GM12878 (cell line): ENCODE measurements around the gene OR7E24. TPM values are rescaled to one million over a fixed set of nuclear protein-coding genes. Genes with fewer than 3 reads are reported as not detected.

Experiments used
- ATAC-seq: fragments of 200-7000 bp; cut with Tn5 transposase; 3 replicates; pipeline ENCODE4 v1.9.1; 2020; ENCODE audit warnings: mild to moderate bottlenecking, moderate library complexity
- BruUV-seq: library from RNA; stranded (reverse); fragments of 400-500 nt; replicated peaks from 2 replicates; lab custom pipeline; 2021; lab: Mats Ljungman, UMichigan
- CTCF ChIA-PET: fragments of 300-600 bp; sonication (Branson Sonifier 250); formaldehyde crosslinking; extraction: SDS; loops from one replicate; lab custom pipeline; 2021; ENCODE audit warnings: inconsistent platforms; lab: Yijun Ruan, JAX
- POLR2A ChIA-PET: fragments of 350-600 bp; formaldehyde crosslinking; extraction: SDS; loops from one replicate; lab custom pipeline; 2021; ENCODE audit warnings: inconsistent platforms; lab: Charles Lee
- RAD21 ChIA-PET: fragments of 300-600 bp; sonication (Branson Sonifier 250); formaldehyde crosslinking; loops from one replicate; lab custom pipeline; 2023; ENCODE audit warnings: antibody characterized with exemption; ENCODE audit not compliant: unreplicated experiment; lab: Charles Lee
- SMC1A ChIA-PET: fragments of 300-600 bp; sonication (Branson Sonifier 250); formaldehyde crosslinking; loops from one replicate; lab custom pipeline; 2023; ENCODE audit not compliant: unreplicated experiment, uncharacterized antibody; lab: Charles Lee
- DNase-seq: peaks from one replicate; pipeline ENCODE4 v3.0.0-alpha.2; 2011; ENCODE audit warnings: low read depth, low spot score
- FAIRE-seq: peaks from 3 replicates; lab custom pipeline; 2011; peaks lifted over from hg19 to GRCh38; lab: Jason Lieb, UNC
- H2AFZ ChIP-seq: 2 replicates; pipeline ENCODE4 v1.6.0; 2011; ENCODE audit warnings: low read depth, low read length, control low read depth; ENCODE audit not compliant: control insufficient read depth
- H3K27ac ChIP-seq: 2 replicates; pipeline ENCODE4 v1.5.1; 2011; ENCODE audit warnings: control low read depth; ENCODE audit not compliant: control insufficient read depth, insufficient read depth
- H3K27me3 ChIP-seq, 2 experiments: replicated peaks in 1 of 2; 2 replicates each; pipeline versions ENCODE4 v1.6.0 to v1.6.1; 2011; ENCODE audit warnings: low read length in 1 of 2; ENCODE audit not compliant: control insufficient read depth in 2 of 2, insufficient read depth in 2 of 2
- H3K36me3 ChIP-seq, 2 experiments: 2 replicates each; pipeline ENCODE4 v1.5.1; 2011; ENCODE audit warnings: low read length in 1 of 2; ENCODE audit not compliant: control insufficient read depth in 2 of 2, insufficient read depth in 2 of 2
- H3K4me1 ChIP-seq: 2 replicates; pipeline ENCODE4 v1.6.1; 2011; ENCODE audit warnings: mild to moderate bottlenecking, low read length, moderate library complexity, mixed read lengths; ENCODE audit not compliant: control insufficient read depth, insufficient read depth
- H3K4me2 ChIP-seq: 2 replicates; pipeline ENCODE4 v1.6.0; 2011; ENCODE audit warnings: control low read depth; ENCODE audit not compliant: control insufficient read depth, insufficient read depth
- H3K4me3 ChIP-seq: fragments of 200-600 bp; sonication (generic); 2 replicates; pipeline ENCODE4 v1.5.1; 2016
- H3K79me2 ChIP-seq: 2 replicates; pipeline ENCODE4 v1.6.0; 2011; ENCODE audit warnings: low read length; ENCODE audit not compliant: control insufficient read depth, insufficient read depth
- H3K9ac ChIP-seq: 2 replicates; pipeline ENCODE4 v1.8.0; 2011; ENCODE audit warnings: low read length, control low read depth, mixed read lengths; ENCODE audit not compliant: control insufficient read depth, insufficient read depth
- H3K9me3 ChIP-seq: replicated peaks from 3 replicates; pipeline ENCODE4 v1.5.1; 2011; ENCODE audit warnings: mild to moderate bottlenecking, low read length; ENCODE audit not compliant: control insufficient read depth, insufficient read depth
- H4K20me1 ChIP-seq: 2 replicates; pipeline ENCODE4 v1.6.0; 2011; ENCODE audit not compliant: control insufficient read depth, insufficient read depth
- BHLHE40 ChIP-seq, 2 experiments: fragments of 450-650 bp in 1 of 2; IDR thresholded peaks; 2 replicates each; pipeline ENCODE4 v1.6.1; 2011 to 2017; ENCODE audit warnings: low read depth in 2 of 2, borderline replicate concordance in 1 of 2, improper control_type of control experiment in 1 of 2, low read length in 1 of 2, mild to moderate bottlenecking in 1 of 2
- CBX5 ChIP-seq: sonication (generic); IDR thresholded peaks from 2 replicates; pipeline ENCODE4 v1.6.1; 2016; ENCODE audit warnings: low read depth, moderate library complexity, mild to moderate bottlenecking, inconsistent platforms
- EZH2 ChIP-seq: IDR thresholded peaks from 2 replicates; pipeline ENCODE4 v1.6.1; 2012; ENCODE audit warnings: low read depth, mild to moderate bottlenecking, control low read depth, inconsistent platforms, low read length, borderline replicate concordance; ENCODE audit not compliant: control insufficient read depth
- KAT2A ChIP-seq: conservative IDR thresholded peaks from 2 replicates; pipeline ENCODE4 v1.6.1; 2011; ENCODE audit warnings: low read depth, low read length; ENCODE audit not compliant: control insufficient read depth
- SRF ChIP-seq, 2 experiments: IDR thresholded peaks; 2 replicates each; pipeline ENCODE4 v1.6.1; 2011; ENCODE audit warnings: low read depth in 2 of 2, low read length in 2 of 2, mild to moderate bottlenecking in 1 of 2, moderate library complexity in 1 of 2
- SUPT20H ChIP-seq: IDR thresholded peaks from 2 replicates; pipeline ENCODE4 v1.6.1; 2011; ENCODE audit warnings: low read depth, mild to moderate bottlenecking, low read length, moderate library complexity, borderline replicate concordance; ENCODE audit not compliant: control insufficient read depth
- TAF1 ChIP-seq: IDR thresholded peaks from 2 replicates; pipeline ENCODE4 v1.6.1; 2011; ENCODE audit warnings: mild to moderate bottlenecking, low read depth, low read length, borderline replicate concordance
- YY1 ChIP-seq: IDR thresholded peaks from 2 replicates; pipeline ENCODE4 v1.6.1; 2011; ENCODE audit warnings: low read depth, mild to moderate bottlenecking, low read length
- ZSCAN29 ChIP-seq: fragments of 450-650 bp; IDR thresholded peaks from 2 replicates; pipeline ENCODE4 v1.6.1; 2017; ENCODE audit warnings: mild to moderate bottlenecking, moderate library complexity
- WGBS: methylation state at CpG from one replicate; pipeline ENCODE4 v1.1.6; 2016; ENCODE audit warnings: low lambda C conversion rate; ENCODE audit not compliant: insufficient replicate concordance, insufficient coverage; ENCODE audit errors: missing lambda C conversion rate; 5-methylcytosine and 5-hydroxymethylcytosine counted together
- in situ Hi-C: fragments of 300-500 bp; cut with MboI; formaldehyde crosslinking; loops from 9 replicates; pipeline ENCODE4 v1.14.3; 2018; ENCODE audit warnings: mixed read lengths
- intact Hi-C: fragments of 100-400 bp; cut with micrococcal nuclease; formaldehyde crosslinking; loops from one replicate; pipeline ENCODE4 v1.14.2; 2022; ENCODE audit not compliant: unreplicated experiment
- polyA plus RNA-seq, 11 experiments: library from polyadenylated mRNA; depleted of rRNA in 4 of 11; unstranded in 6 of 11; stranded (reverse) in 5 of 11; fragments of >200 nt; fragmentation: Nextera tagmentation in 4 of 11; fragmentation: Illumina TruSeq in 1 of 11; extraction: Ambion mirVana in 4 of 11; extraction: Trizol in 1 of 11; gene quantifications; 1 replicate in 1 of 11; 2 replicates in 10 of 11; pipeline versions ENCODE4 v1.2.1 to v1.2.3, GENCODE V29; 2011 to 2016; ENCODE audit warnings: inconsistent platforms in 2 of 11, missing spikeins in 2 of 11, low read depth in 1 of 11
- total RNA-seq, 4 experiments: library from RNA; depleted of rRNA in 3 of 4; stranded (reverse); fragments of >200 nt in 3 of 4; fragmentation: Illumina TruSeq in 1 of 4; extraction: Trizol in 1 of 4; gene quantifications; 2 replicates each; pipeline versions ENCODE4 v1.2.1 to v1.2.3, GENCODE V29; 2013 to 2021
- TF ChIP-seq, protein P1 (sequence below): IDR thresholded peaks from 2 replicates; pipeline ENCODE4 v1.6.1; 2011; ENCODE audit warnings: mild to moderate bottlenecking, low read depth, low read length, moderate library complexity; ENCODE audit not compliant: insufficient replicate concordance
- TF ChIP-seq, protein P2 (sequence below): fragments of 450-650 bp; IDR thresholded peaks from 2 replicates; pipeline ENCODE4 v1.6.1; 2016; ENCODE audit warnings: mild to moderate bottlenecking
- TF ChIP-seq, protein P3 (sequence below): fragments of 450-650 bp; IDR thresholded peaks from 2 replicates; pipeline ENCODE4 v1.6.1; 2014; ENCODE audit warnings: mild to moderate bottlenecking

OR7E24 gene
- total and polyA plus RNA-seq, 10 of the 15 experiments (the other 5 are each of a cell fraction or from before 2014, with no cell fraction given), result not detected

DNA sequence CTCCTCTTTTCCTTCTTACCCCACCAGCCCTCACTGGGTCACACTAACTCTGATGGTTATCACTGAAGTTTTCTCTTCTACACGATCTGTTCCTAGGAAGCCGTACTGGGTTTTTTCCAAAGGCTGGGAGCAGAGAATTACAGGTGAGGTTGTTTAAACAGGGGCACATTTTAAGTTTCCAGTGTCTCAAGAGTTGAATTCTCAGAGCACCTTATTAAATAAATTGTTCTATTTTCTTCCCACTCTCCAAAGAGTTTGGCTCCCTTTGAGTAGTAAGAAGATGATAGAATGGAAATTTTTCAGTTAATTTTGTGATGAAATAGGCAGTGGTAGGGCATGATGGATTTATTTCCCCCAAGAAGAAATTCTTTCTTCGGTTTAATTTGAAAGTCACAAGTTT, 31.2 kb upstream of the OR7E24 start, which contains the start of gene OR7D4:
OR7D4 (minus strand) TSS at position 101 of the 400 bp plus-strand sequence. CDS start 4,752 bp downstream, outside the sequence.
- no peak within 1 kb of the TSS for H3K27ac ChIP-seq
- CTCF ChIA-PET, result interaction anchor here (1.3 kb wide), 1 partner anchor 14 kb away, joined by 4 read pairs; no protein-coding TSS in a partner anchor
- SMC1A ChIA-PET, result no interaction called here
- no peaks in the 10 kb centered on the region for H3K27me3 ChIP-seq
- H3K9ac ChIP-seq, result no peak within 1 kb of the TSS
- no peak within 1 kb of the TSS for H2AFZ ChIP-seq
- H3K79me2 ChIP-seq, result no peaks in the 10 kb centered on the region
- DNase-seq (no peak), FAIRE-seq (no peak), ATAC-seq (no peak)
- in situ Hi-C loops, result no loop called here
- 11% methylated on average over 3 of the region's 3 CpGs for WGBS
- intact Hi-C loops, result no loop called here
- no peak within 1 kb of the TSS for H3K4me3 ChIP-seq
- RAD21 ChIA-PET, result no interaction called here
- H4K20me1 ChIP-seq, result no peaks in the 10 kb centered on the region
- H3K4me2 ChIP-seq, result no peak within 1 kb of the TSS
- BruUV-seq, result no TSS peak
- TF ChIP-seq SUPT20H (no peak), EZH2 (no peak), ZSCAN29 (no peak), TAF1 (no peak), YY1 (no peak), BHLHE40 (IDR thresholded peaks at IDR 0.05; ENCODE audit: borderline replicate concordance in 1 of 2, low read depth in 2 of 2, low read length in 1 of 2) (no peak), KAT2A (no peak), SRF (IDR thresholded peaks at IDR 0.05; ENCODE audit: low read depth in 2 of 2, low read length in 2 of 2) (no peak), CBX5 (no peak)
- TF ChIP-seq, protein P1, sequence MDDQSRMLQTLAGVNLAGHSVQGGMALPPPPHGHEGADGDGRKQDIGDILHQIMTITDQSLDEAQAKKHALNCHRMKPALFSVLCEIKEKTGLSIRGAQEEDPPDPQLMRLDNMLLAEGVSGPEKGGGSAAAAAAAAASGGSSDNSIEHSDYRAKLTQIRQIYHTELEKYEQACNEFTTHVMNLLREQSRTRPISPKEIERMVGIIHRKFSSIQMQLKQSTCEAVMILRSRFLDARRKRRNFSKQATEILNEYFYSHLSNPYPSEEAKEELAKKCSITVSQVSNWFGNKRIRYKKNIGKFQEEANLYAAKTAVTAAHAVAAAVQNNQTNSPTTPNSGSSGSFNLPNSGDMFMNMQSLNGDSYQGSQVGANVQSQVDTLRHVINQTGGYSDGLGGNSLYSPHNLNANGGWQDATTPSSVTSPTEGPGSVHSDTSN, result no peak
- TF ChIP-seq, protein P2, sequence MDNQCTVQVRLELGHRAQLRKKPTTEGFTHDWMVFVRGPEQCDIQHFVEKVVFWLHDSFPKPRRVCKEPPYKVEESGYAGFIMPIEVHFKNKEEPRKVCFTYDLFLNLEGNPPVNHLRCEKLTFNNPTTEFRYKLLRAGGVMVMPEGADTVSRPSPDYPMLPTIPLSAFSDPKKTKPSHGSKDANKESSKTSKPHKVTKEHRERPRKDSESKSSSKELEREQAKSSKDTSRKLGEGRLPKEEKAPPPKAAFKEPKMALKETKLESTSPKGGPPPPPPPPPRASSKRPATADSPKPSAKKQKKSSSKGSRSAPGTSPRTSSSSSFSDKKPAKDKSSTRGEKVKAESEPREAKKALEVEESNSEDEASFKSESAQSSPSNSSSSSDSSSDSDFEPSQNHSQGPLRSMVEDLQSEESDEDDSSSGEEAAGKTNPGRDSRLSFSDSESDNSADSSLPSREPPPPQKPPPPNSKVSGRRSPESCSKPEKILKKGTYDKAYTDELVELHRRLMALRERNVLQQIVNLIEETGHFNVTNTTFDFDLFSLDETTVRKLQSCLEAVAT, result no peak
- TF ChIP-seq, protein P3, sequence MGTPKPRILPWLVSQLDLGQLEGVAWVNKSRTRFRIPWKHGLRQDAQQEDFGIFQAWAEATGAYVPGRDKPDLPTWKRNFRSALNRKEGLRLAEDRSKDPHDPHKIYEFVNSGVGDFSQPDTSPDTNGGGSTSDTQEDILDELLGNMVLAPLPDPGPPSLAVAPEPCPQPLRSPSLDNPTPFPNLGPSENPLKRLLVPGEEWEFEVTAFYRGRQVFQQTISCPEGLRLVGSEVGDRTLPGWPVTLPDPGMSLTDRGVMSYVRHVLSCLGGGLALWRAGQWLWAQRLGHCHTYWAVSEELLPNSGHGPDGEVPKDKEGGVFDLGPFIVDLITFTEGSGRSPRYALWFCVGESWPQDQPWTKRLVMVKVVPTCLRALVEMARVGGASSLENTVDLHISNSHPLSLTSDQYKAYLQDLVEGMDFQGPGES, result no peak
- TF ChIP-seq, all 136 proteins: peak for 0
- Histone ChIP-seq H3K4me1 (no peaks in the 10 kb centered on the region), H3K36me3 (no peaks in the 10 kb centered on the region), H3K9me3 (peaks cover 1% of the 10 kb centered on the region; the same call in 1 of the 3 replicates)
- POLR2A ChIA-PET, result no interaction called here
